Activated CD4-positive, CD25-positive, alpha-beta regulatory T cell treated with anti-CD3 and anti-CD28 coated beads, Interleukin-2, amount 50 U/mL, for 16 hours (primary cell): Measurements from ENCODE around the gene SV2C.

Source experiments
- DNase-seq: peaks from one replicate; pipeline ENCODE4 v3.0.0-alpha.2; 2020; ENCODE audit warnings: low read depth, low spot score

Gene SV2C

GRCh38 chr5:76256116-76256889, 173.1 kb downstream of the SV2C start:
- DNase-seq, result peak; percentile 33

- no peak for DNase-seq
Measured at GRCh38 chr5:76257225-76257833, 174.1 kb downstream of the SV2C start.

DNA sequence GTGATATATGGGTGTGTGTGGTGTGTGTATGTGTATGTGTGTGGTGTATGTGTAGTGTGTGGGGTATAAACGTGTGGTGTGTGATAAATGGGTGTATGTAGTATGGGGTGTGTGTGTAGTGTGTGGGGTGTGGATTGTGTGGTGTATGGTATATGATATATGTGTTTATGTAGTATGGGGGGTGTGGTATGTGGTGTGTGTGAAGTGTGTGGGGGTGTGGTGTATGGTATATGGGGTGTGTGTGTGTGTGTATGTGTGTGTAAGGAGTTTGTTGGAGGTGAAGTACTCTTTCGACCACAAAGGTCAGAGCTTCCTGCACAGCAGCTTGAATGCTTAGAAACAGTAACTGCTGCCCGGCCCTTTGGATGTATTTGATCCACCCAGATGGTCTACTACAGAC, 174.7 kb downstream of the SV2C start:
- no peak for DNase-seq

DNA sequence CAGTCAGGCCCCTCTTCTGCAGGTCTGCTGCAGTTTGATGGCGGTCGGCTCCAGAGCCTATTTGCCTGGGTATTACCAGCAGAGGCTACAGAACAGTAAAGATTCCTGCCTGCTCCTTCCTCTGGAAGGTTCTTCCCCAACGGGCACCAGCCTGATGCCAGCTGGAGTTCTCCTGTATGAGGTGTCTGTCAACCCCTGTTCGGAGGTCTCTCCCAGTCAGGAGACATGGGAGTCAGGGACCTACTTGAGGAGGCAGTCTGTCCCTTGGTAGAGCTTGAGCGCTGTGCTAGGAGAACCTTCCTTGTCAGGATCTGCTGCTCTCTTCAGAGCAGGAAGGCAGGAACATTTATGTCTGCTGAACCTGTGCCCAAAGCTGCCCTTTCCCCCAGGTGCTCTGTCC, 181.5 kb downstream of the SV2C start:
- no peak for DNase-seq

GRCh38 chr5:76269259-76269931, 186.2 kb downstream of the SV2C start:
- no peak for DNase-seq

- DNase-seq, result no peak
Measured at GRCh38 chr5:76269932-76270610, 186.9 kb downstream of the SV2C start.

DNA sequence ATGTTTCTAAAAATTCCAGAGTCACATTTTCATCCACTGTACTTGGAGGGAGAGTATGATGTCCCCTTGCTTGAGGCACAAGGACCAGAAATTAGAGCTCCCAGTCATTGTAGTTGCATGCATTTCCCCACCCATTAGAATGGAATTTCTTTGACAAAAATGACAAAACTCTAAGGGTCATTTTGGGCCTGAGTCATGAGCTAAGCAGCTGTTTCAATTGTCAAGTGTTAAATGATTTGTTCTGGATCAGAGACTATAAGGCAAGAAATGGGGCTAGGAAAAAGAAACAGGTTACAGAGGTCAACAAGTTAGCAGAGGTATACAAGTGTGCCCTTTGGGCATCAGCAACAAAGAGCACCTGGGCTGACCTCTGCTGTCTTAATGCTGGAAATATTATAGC, 188.7 kb downstream of the SV2C start:
- no peak for DNase-seq

- no peak for DNase-seq
Measured at GRCh38 chr5:76273206-76273885, 190.2 kb downstream of the SV2C start.

GRCh38 chr5:76274571-76274970, 191.4 kb downstream of the SV2C start:
- no peak for DNase-seq

GRCh38 chr5:76277736-76278135, 194.6 kb downstream of the SV2C start:
- no peak for DNase-seq

DNA sequence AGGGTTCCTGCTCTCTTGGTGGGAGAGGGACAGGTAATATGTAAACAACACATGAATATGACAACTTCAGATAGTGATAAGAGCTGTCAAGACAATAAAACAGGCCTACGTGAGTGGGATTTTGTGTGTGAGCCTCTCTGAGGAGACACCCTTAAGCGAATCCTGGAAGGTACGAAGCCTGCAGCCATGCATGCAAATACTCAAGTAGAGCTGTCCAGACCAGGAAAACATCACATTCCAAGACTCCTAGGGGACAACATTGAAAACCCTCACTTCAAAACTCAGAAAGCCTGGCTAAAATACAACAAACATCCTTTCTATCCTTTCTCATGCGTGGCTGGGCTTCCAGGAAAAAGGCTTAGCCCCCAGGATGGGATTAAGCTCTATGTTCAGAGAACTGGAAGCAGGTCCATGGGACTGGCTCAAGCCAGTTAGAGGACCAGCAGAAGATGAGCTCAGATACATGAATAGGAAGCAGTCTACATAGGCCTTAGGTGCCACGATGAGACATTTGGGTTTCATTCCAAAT, 195.1 kb downstream of the SV2C start:
- DNase-seq, result no peak

GRCh38 chr5:76280494-76280893, 197.3 kb downstream of the SV2C start:
- no peak for DNase-seq

DNA sequence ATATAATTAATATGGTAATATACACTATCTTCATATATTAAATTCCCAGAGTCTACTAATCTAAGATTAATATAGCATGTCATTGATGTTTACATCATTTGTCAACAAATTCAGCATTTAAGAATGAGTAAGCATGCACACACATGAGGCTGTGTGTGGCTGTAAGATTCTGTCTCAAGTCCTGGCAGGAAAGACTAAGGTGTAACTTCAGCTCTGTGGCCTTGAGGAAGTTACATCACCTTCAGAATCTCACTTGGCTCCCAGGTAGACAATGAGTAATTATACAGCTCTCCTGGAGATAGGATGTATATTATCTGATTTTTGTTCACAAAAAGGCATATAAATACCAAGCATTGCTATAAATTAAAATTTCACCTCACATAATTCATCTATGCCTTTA, 200.5 kb downstream of the SV2C start:
- DNase-seq, result no peak

DNA sequence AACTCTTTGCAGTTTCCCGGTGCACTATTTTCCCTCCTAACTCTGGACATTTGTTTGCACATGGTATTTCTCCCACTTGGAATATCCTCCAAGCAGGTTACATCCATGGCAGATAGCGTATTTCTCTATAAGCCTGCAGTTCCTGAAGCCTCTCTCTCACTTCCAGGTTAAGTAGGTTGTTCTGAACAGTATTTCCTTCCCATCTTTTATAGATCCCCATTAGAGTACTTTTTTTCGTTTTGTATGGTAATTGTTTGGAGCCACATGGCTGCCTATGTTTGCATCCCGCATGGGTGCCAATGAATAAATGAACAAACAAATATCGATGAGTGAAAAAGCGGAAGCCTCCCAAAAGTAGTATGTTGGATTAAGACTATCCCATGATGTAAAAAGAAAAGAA, 206.5 kb downstream of the SV2C start:
- no peak for DNase-seq

GRCh38 chr5:76290321-76290757, 207.2 kb downstream of the SV2C start:
- DNase-seq, result no peak

GRCh38 chr5:76291305-76292077, 208.3 kb downstream of the SV2C start:
- no peak for DNase-seq

DNA sequence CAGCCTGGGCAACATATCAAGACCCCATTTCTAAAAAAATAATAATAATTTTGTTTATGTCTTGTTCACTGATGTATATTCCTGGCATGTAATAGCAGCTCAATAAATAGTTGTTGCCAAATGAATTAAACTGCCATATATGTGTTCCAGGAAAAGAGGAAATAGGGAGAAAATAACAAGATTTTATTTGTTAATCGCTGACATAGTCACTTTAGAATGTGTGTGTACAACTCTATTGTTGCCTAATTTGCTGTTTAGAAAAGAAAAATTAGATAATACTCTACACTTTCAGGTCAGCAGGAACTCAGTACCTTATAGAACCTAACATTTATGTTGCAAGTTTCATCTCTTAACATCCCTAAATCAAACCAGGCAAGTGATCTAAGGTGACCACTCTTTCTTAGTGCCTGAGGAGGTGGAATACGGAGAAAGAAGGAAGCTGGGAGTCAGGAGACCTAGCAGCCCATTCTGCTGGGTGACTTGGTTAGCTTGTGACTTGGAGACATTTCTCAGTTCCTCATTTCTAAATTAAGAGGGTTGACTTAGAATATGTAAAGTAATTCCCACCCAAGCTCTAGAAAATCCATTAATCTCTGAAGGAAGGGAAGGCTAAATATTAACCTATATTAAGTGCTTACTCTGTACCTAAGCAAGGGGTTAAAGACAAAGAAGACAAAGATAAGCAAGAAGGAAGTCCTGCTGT, 209.6 kb downstream of the SV2C start:
- no peak for DNase-seq

DNA sequence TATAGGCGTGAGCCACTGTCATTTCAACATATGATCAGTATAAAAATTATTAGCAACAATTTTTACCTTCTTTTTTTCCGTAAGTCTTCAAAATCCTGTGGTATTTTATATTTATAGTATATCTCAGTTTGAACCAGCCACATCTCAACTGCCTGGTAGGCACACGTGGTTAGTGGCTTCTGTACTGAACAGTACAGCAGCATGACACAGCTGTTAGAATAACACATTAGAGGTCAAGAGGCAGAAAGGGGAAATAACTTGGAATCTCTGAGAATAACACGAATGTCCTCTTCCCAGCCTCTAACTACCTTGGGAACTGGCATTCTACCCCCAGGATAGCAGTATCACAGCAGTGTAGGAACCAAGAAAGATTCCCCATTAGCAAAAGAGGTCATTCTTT, 211.4 kb downstream of the SV2C start:
- no peak for DNase-seq

DNA sequence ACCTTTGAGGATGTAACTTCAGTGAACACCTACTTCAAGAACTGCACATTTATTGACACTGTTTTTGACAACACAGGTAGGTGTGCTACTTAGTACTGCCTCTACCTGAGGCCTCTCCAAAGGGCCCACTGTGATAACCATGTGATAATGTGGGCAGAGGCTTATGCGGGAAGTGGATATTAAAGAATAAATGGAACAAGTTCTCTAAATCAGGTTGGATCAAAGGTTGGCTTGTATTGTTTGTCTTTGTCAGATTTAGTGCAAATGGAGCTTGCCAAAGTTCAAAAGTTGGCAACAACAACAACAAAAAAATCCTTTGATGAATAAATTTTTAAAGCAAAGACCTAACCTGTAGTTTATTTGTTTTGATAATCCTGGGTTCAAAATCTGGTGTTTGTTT, 215.7 kb downstream of the SV2C start:
- no peak for DNase-seq

DNA sequence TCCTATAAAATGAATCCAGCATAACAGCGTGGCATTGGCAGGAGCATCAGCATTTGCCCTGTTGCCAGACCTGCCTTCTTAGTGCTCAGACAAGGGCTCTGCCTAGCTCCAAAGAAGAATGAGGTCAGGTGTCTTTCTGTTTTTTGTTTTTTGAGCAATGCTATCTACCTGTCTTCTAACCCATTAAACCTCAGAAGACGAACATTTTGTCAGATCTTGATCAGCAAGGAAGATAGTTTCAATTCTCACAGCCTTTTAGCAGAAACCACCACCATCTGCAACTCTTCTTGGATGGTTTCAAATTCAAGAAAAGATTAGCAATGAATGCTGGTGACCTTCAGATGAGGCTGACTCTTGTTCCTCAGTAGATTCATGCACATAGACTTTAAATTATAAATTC, 216.4 kb downstream of the SV2C start:
- no peak for DNase-seq
